H9 (cell line): Measurements from ENCODE around the gene TIRAP. TPM values are rescaled to one million over a fixed set of nuclear protein-coding genes. Genes with fewer than 3 reads are reported as not detected.
"Not testable (repeated sequence)": the region's sequence is repeated elsewhere in the genome, so short reads cannot be mapped to it uniquely, and the experiment has no call there.

Experiments
- DNase-seq: peaks from one replicate; pipeline ENCODE4 v3.0.0-alpha.2; 2017
- H2AFZ ChIP-seq: one replicate; pipeline ENCODE4 v1.6.1; 2013; ENCODE audit warnings: mild to moderate bottlenecking, low read length, control low read depth, moderate library complexity
- H2AK5ac ChIP-seq: 2 replicates; pipeline ENCODE4 v1.6.1; 2013; ENCODE audit warnings: low read length, control low read depth, mixed read lengths; ENCODE audit not compliant: insufficient read length
- H2BK120ac ChIP-seq: one replicate; pipeline ENCODE4 v1.6.1; 2013; ENCODE audit warnings: low read depth, mild to moderate bottlenecking, low read length, control low read depth, inconsistent platforms; ENCODE audit not compliant: poor library complexity, severe bottlenecking
- H2BK12ac ChIP-seq: 2 replicates; pipeline ENCODE4 v1.6.1; 2013; ENCODE audit warnings: low read length, control low read depth, mixed read lengths, low read depth; ENCODE audit not compliant: insufficient read length
- H2BK15ac ChIP-seq: 2 replicates; pipeline ENCODE4 v1.6.1; 2013; ENCODE audit warnings: low read depth, low read length, control low read depth
- H2BK20ac ChIP-seq: one replicate; pipeline ENCODE4 v1.6.1; 2013; ENCODE audit warnings: low read depth, mild to moderate bottlenecking, low read length, control low read depth, inconsistent platforms; ENCODE audit not compliant: poor library complexity, severe bottlenecking
- H2BK5ac ChIP-seq: 2 replicates; pipeline ENCODE4 v1.6.1; 2013; ENCODE audit warnings: low read length, control low read depth, mixed read lengths; ENCODE audit not compliant: insufficient read length
- H3K14ac ChIP-seq: 2 replicates; pipeline ENCODE4 v1.6.1; 2013; ENCODE audit warnings: low read length, control low read depth; ENCODE audit not compliant: insufficient read depth
- H3K18ac ChIP-seq: 2 replicates; pipeline ENCODE4 v1.6.1; 2013; ENCODE audit warnings: low read depth, mild to moderate bottlenecking, mixed read lengths, low read length, control low read depth; ENCODE audit not compliant: insufficient read length
- H3K23ac ChIP-seq: 2 replicates; pipeline ENCODE4 v1.6.1; 2013; ENCODE audit warnings: low read length, control low read depth, mixed read lengths, low read depth; ENCODE audit not compliant: insufficient read length
- H3K23me2 ChIP-seq: 2 replicates; pipeline ENCODE4 v1.6.1; 2013; ENCODE audit warnings: low read depth, mild to moderate bottlenecking, mixed read lengths, low read length, control low read depth; ENCODE audit not compliant: insufficient read length, poor library complexity, severe bottlenecking
- H3K27ac ChIP-seq: 2 replicates; pipeline ENCODE4 v1.5.1; 2013; ENCODE audit warnings: low read length, control low read depth, mixed read lengths, low read depth; ENCODE audit not compliant: insufficient read length
- H3K27me3 ChIP-seq: 2 replicates; pipeline ENCODE4 v1.6.1; 2013; ENCODE audit warnings: low read length, control low read depth, inconsistent platforms; ENCODE audit not compliant: insufficient read depth
- H3K4ac ChIP-seq: 2 replicates; pipeline ENCODE4 v1.6.1; 2013; ENCODE audit warnings: low read depth, mild to moderate bottlenecking, control low read depth, inconsistent platforms, low read length, moderate library complexity
- H3K4me1 ChIP-seq: 2 replicates; pipeline ENCODE4 v1.6.1; 2013; ENCODE audit warnings: low read length, control low read depth, inconsistent platforms; ENCODE audit not compliant: insufficient read depth
- H3K4me2 ChIP-seq: 2 replicates; pipeline ENCODE4 v1.6.1; 2013; ENCODE audit warnings: low read length, control low read depth, mixed read lengths; ENCODE audit not compliant: insufficient read length, insufficient read depth
- H3K56ac ChIP-seq: 2 replicates; pipeline ENCODE4 v1.6.1; 2013; ENCODE audit warnings: low read depth, mild to moderate bottlenecking, mixed read lengths, low read length, control low read depth; ENCODE audit not compliant: insufficient read length
- H3K79me1 ChIP-seq: 2 replicates; pipeline ENCODE4 v1.6.1; 2013; ENCODE audit warnings: low read depth, mild to moderate bottlenecking, moderate library complexity, low read length, control low read depth, inconsistent platforms; ENCODE audit not compliant: insufficient read depth, poor library complexity, severe bottlenecking
- H3K79me2 ChIP-seq: 2 replicates; pipeline ENCODE4 v1.6.1; 2013; ENCODE audit warnings: low read length, control low read depth, inconsistent platforms; ENCODE audit not compliant: insufficient read depth
- H3K9ac ChIP-seq: 2 replicates; pipeline ENCODE4 v1.6.1; 2013; ENCODE audit warnings: low read length, control low read depth, mixed read lengths; ENCODE audit not compliant: insufficient read length; ENCODE audit errors: extremely low read depth
- H3K9me3 ChIP-seq: one replicate; pipeline ENCODE4 v1.6.1; 2013; ENCODE audit warnings: low read depth, low read length, inconsistent platforms; ENCODE audit not compliant: control insufficient read depth
- H3T11ph ChIP-seq: one replicate; pipeline ENCODE4 v1.6.1; 2013; ENCODE audit warnings: mild to moderate bottlenecking, low read length, control low read depth, inconsistent platforms
- H4K20me1 ChIP-seq: one replicate; pipeline ENCODE4 v1.6.1; 2013; ENCODE audit not compliant: control insufficient read depth, insufficient read length, insufficient read depth
- H4K5ac ChIP-seq: 2 replicates; pipeline ENCODE4 v1.6.1; 2013; ENCODE audit warnings: low read depth, mild to moderate bottlenecking, mixed read lengths, low read length, control low read depth; ENCODE audit not compliant: insufficient read length
- H4K8ac ChIP-seq: replicated peaks from 2 replicates; pipeline ENCODE4 v1.6.1; 2013; ENCODE audit warnings: low read length, control low read depth, mixed read lengths, low read depth; ENCODE audit not compliant: insufficient read length
- H4K91ac ChIP-seq: 2 replicates; pipeline ENCODE4 v1.6.1; 2013; ENCODE audit warnings: low read depth, mild to moderate bottlenecking, moderate library complexity, mixed read lengths, low read length, control low read depth; ENCODE audit not compliant: insufficient read length
- H3K27ac Mint-ChIP-seq, 3 experiments: 2 replicates in 2 of 3; 3 replicates in 1 of 3; pipeline ENCODE4 v1.8.0; 2020 to 2021; ENCODE audit warnings: mixed read lengths in 3 of 3, mild to moderate bottlenecking in 1 of 3, moderate library complexity in 1 of 3
- H3K27me3 Mint-ChIP-seq: 2 replicates; pipeline ENCODE4 v1.8.0; 2021; ENCODE audit warnings: low read depth, mild to moderate bottlenecking, moderate library complexity, mixed read lengths
- H3K36me3 Mint-ChIP-seq, 3 experiments: 2 replicates in 2 of 3; 3 replicates in 1 of 3; pipeline ENCODE4 v1.8.0; 2020 to 2021; ENCODE audit warnings: low read depth in 3 of 3, mixed read lengths in 3 of 3; ENCODE audit not compliant: insufficient read depth in 1 of 3
- H3K4me1 Mint-ChIP-seq, 2 experiments: 2 replicates each; pipeline ENCODE4 v1.8.0; 2020; ENCODE audit warnings: mixed read lengths in 2 of 2
- H3K4me3 Mint-ChIP-seq, 2 experiments: 2 replicates in 1 of 2; 3 replicates in 1 of 2; pipeline ENCODE4 v1.8.0; 2020 to 2021; ENCODE audit warnings: mild to moderate bottlenecking in 2 of 2, mixed read lengths in 2 of 2, moderate library complexity in 1 of 2
- H3K9me3 Mint-ChIP-seq, 2 experiments: 2 replicates in 1 of 2; 3 replicates in 1 of 2; pipeline ENCODE4 v1.8.0; 2020; ENCODE audit warnings: mild to moderate bottlenecking in 2 of 2, mixed read lengths in 2 of 2, moderate library complexity in 1 of 2
- WGBS: extraction: QIAGEN DNeasy Blood & Tissue Kit; methylation state at CpG from one replicate; pipeline ENCODE4 v1.1.7; 2013; ENCODE audit warnings: missing lambda C conversion rate, low lambda C conversion rate, mixed read lengths; ENCODE audit not compliant: insufficient read length; ENCODE audit errors: extremely low coverage; 5-methylcytosine and 5-hydroxymethylcytosine counted together
- total RNA-seq: library from RNA; stranded (reverse); gene quantifications from 2 replicates; pipeline ENCODE4 v1.2.1, GENCODE V29; 2021
- TF ChIP-seq, protein P1 (sequence below): fragments of 200-600 bp; sonication (generic); conservative IDR thresholded peaks from 3 replicates; pipeline ENCODE4 v1.8.0; 2021; ENCODE audit warnings: antibody characterized with exemption, mild to moderate bottlenecking

Gene TIRAP
- total RNA-seq, 1 experiment from 2014 or later: 7.0 TPM

- Histone ChIP-seq H3K14ac (no peak overlapping the region), H2BK120ac (no peak overlapping the region), H3K4me2 (no peak overlapping the region), H2BK12ac (no peak overlapping the region), H3K4me1 (peaks cover 3% of the 10 kb centered on the region; the same call in 1 of the 2 replicates), H4K8ac (no peak overlapping the region), H3K27me3 (no peaks in the 10 kb centered on the region), H2BK15ac (no peak overlapping the region), H4K91ac (no peak overlapping the region), H2BK5ac (no peak overlapping the region), H3K79me2 (no peaks in the 10 kb centered on the region), H3K23ac (no peak overlapping the region), H3K9me3 (no peaks in the 10 kb centered on the region), H3K18ac (no peak overlapping the region), H3T11ph (no peak overlapping the region), H3K9ac (no peak overlapping the region), H3K56ac (no peak overlapping the region), H3K27ac (no peak overlapping the region), H2AK5ac (no peak overlapping the region), H2BK20ac (no peak overlapping the region), H3K79me1 (no peaks in the 10 kb centered on the region), H3K23me2 (peaks cover 5% of the 10 kb centered on the region), H2AFZ (no peak overlapping the region), H4K5ac (no peak overlapping the region), H4K20me1 (no peaks in the 10 kb centered on the region), H3K4ac (no peak overlapping the region)
- no peaks in the 10 kb centered on the region for H3K27me3 Mint-ChIP-seq
- no peaks in the 10 kb centered on the region for H3K9me3 Mint-ChIP-seq
- H3K27ac Mint-ChIP-seq: no peak overlapping the region
- TF ChIP-seq, protein P1, sequence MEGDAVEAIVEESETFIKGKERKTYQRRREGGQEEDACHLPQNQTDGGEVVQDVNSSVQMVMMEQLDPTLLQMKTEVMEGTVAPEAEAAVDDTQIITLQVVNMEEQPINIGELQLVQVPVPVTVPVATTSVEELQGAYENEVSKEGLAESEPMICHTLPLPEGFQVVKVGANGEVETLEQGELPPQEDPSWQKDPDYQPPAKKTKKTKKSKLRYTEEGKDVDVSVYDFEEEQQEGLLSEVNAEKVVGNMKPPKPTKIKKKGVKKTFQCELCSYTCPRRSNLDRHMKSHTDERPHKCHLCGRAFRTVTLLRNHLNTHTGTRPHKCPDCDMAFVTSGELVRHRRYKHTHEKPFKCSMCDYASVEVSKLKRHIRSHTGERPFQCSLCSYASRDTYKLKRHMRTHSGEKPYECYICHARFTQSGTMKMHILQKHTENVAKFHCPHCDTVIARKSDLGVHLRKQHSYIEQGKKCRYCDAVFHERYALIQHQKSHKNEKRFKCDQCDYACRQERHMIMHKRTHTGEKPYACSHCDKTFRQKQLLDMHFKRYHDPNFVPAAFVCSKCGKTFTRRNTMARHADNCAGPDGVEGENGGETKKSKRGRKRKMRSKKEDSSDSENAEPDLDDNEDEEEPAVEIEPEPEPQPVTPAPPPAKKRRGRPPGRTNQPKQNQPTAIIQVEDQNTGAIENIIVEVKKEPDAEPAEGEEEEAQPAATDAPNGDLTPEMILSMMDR: no peak
- H3K4me1 Mint-ChIP-seq: peaks cover 9 to 14% of the 10 kb centered on the region in 2 experiments
- WGBS: no CpG with 5 or more reads among the region's 4 CpGs
- DNase-seq: no peak
- peaks cover 16 to 34% (median 31%) of the 10 kb centered on the region in 3 experiments; a peak in 6 of 7 replicates for H3K36me3 Mint-ChIP-seq
- no peak overlapping the region for H3K4me3 Mint-ChIP-seq
Measured at GRCh38 chr11:126308271-126308671, 25.4 kb downstream of the TIRAP start.

DNA sequence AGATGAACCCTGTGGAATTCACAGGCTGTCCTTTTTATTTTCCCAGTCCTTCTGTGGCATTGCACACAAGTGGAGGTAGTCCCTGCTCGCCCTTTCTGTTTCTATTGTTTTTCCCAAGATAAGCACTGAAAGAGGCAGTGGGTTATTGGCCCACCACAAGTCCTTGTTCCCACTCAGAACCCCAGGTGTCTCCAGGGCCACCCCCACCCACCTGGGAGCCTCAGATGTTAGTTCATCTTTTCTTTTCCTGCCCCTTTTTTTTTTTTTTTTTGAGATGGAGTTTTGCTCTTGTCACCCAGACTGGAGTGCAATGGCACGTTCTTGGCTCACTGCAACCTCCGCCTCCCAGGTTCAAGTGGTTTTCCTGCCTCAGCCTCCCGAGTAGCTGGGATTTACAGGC, 25.9 kb downstream of the TIRAP start:
- not testable (repeated sequence) for H2BK120ac ChIP-seq
- peaks cover 7 to 12% of the 10 kb centered on the region in 2 experiments for H3K4me1 Mint-ChIP-seq

More for the DNA sequence above, 25.9 kb downstream of the TIRAP start:
- not testable (repeated sequence) for H2AFZ ChIP-seq, H4K20me1 ChIP-seq, H3K23me2 ChIP-seq, H3K27me3 Mint-ChIP-seq, H3K4me2 ChIP-seq, H3K4me3 Mint-ChIP-seq, H3K18ac ChIP-seq, H3K14ac ChIP-seq, H3K27ac ChIP-seq, H2BK20ac ChIP-seq, H2BK12ac ChIP-seq, H4K8ac ChIP-seq, H3K27ac Mint-ChIP-seq, H3K79me1 ChIP-seq, H2BK15ac ChIP-seq, H3K27me3 ChIP-seq, H3K9me3 Mint-ChIP-seq, DNase-seq, H3K56ac ChIP-seq, H3K9ac ChIP-seq, H3T11ph ChIP-seq, H3K4ac ChIP-seq, H3K23ac ChIP-seq, H3K4me1 ChIP-seq, H2AK5ac ChIP-seq, H3K9me3 ChIP-seq, H4K5ac ChIP-seq, H3K79me2 ChIP-seq, H2BK5ac ChIP-seq, H4K91ac ChIP-seq
- peaks cover 16 to 34% (median 28%) of the 10 kb centered on the region in 3 experiments; a peak in 6 of 7 replicates for H3K36me3 Mint-ChIP-seq
- WGBS: no CpG with 5 or more reads among the region's 4 CpGs
